IMR-90 (cell line): ENCODE results near the gene GATAD2A. TPM values are rescaled to one million over a fixed set of nuclear protein-coding genes. Genes with fewer than 3 reads are reported as not detected.

ENCODE experiments used
- ATAC-seq: fragments of 200-7000 bp; cut with Tn5 transposase; 2 replicates; pipeline ENCODE4 v1.9.1; 2020; ENCODE audit warnings: low read depth, mild to moderate bottlenecking, moderate library complexity
- BruUV-seq: library from RNA; stranded (reverse); fragments of 400-500 nt; replicated peaks from 2 replicates; lab custom pipeline; 2021; lab: Mats Ljungman, UMichigan
- CTCF ChIA-PET: fragments of 300-600 bp; formaldehyde crosslinking; extraction: SDS; loops from one replicate; lab custom pipeline; 2021; ENCODE audit warnings: antibody characterized with exemption; lab: Yijun Ruan, JAX
- POLR2A ChIA-PET: fragments of 300-600 bp; sonication (Branson Sonifier 250); formaldehyde crosslinking; loops from one replicate; lab custom pipeline; 2022; ENCODE audit warnings: antibody characterized with exemption; ENCODE audit not compliant: unreplicated experiment; lab: Charles Lee
- DNase-seq: peaks from one replicate; pipeline ENCODE4 v3.0.0; 2013
- H2AFZ ChIP-seq: replicated peaks from 2 replicates; pipeline ENCODE3; 2013; ENCODE audit warnings: low read length, mild to moderate bottlenecking; ENCODE audit not compliant: poor library complexity
- H2AK5ac ChIP-seq: 2 replicates; pipeline ENCODE4 v1.6.1; 2013; ENCODE audit warnings: low read depth, low read length, inconsistent platforms
- H2AK9ac ChIP-seq: replicated peaks from 2 replicates; pipeline ENCODE3; 2013; ENCODE audit warnings: mild to moderate bottlenecking, low read depth, low read length, moderate library complexity; ENCODE audit not compliant: poor library complexity
- H2BK120ac ChIP-seq: 2 replicates; pipeline ENCODE4 v1.6.1; 2013; ENCODE audit warnings: low read depth, low read length, inconsistent platforms
- H2BK15ac ChIP-seq: 3 replicates; pipeline ENCODE4 v1.6.1; 2013; ENCODE audit warnings: low read depth, low read length, inconsistent platforms
- H2BK20ac ChIP-seq: 2 replicates; pipeline ENCODE4 v1.6.1; 2013; ENCODE audit warnings: low read depth, mild to moderate bottlenecking, inconsistent platforms, low read length, moderate library complexity
- H2BK5ac ChIP-seq: 2 replicates; pipeline ENCODE4 v1.6.1; 2013; ENCODE audit warnings: mild to moderate bottlenecking, low read depth, low read length, inconsistent platforms; ENCODE audit not compliant: poor library complexity, severe bottlenecking
- H3K14ac ChIP-seq: replicated peaks from 2 replicates; pipeline ENCODE4 v1.6.1; 2013; ENCODE audit warnings: low read depth, low read length, inconsistent platforms
- H3K18ac ChIP-seq: 2 replicates; pipeline ENCODE4 v1.6.1; 2013; ENCODE audit warnings: low read depth, low read length, control low read depth
- H3K23ac ChIP-seq: 2 replicates; pipeline ENCODE4 v1.6.1; 2013; ENCODE audit warnings: low read depth, low read length, inconsistent platforms
- H3K27ac ChIP-seq: 2 replicates; pipeline ENCODE4 v1.5.1; 2013; ENCODE audit warnings: mild to moderate bottlenecking, control low read depth, low read length; ENCODE audit not compliant: insufficient read depth
- H3K27me3 ChIP-seq: 2 replicates; pipeline ENCODE4 v1.6.1; 2013; ENCODE audit warnings: low read length; ENCODE audit not compliant: control insufficient read depth, insufficient read depth
- H3K36me3 ChIP-seq: 2 replicates; pipeline ENCODE4 v1.6.1; 2013; ENCODE audit warnings: low read length, mixed read lengths; ENCODE audit not compliant: control insufficient read depth, insufficient read depth
- H3K4ac ChIP-seq: 2 replicates; pipeline ENCODE4 v1.6.1; 2013; ENCODE audit warnings: low read depth, low read length, inconsistent platforms
- H3K4me1 ChIP-seq: 2 replicates; pipeline ENCODE4 v1.6.1; 2013; ENCODE audit warnings: low read length, mixed read lengths; ENCODE audit not compliant: control insufficient read depth, insufficient read depth
- H3K4me2 ChIP-seq: 2 replicates; pipeline ENCODE4 v1.6.1; 2013; ENCODE audit warnings: low read depth, mild to moderate bottlenecking, control low read depth, low read length, moderate library complexity
- H3K4me3 ChIP-seq: 2 replicates; pipeline ENCODE4 v1.5.1; 2013; ENCODE audit warnings: low read depth, mild to moderate bottlenecking, control low read depth, low read length, moderate library complexity; ENCODE audit not compliant: insufficient read depth
- H3K56ac ChIP-seq: 2 replicates; pipeline ENCODE4 v1.6.1; 2013; ENCODE audit warnings: low read length, inconsistent platforms; ENCODE audit not compliant: insufficient read depth; ENCODE audit errors: extremely low read depth
- H3K79me1 ChIP-seq, 2 experiments: 2 replicates each; pipeline ENCODE4 v1.6.1; 2013; ENCODE audit warnings: low read length in 2 of 2, inconsistent platforms in 1 of 2, low read depth in 1 of 2
- H3K9ac ChIP-seq: 2 replicates; pipeline ENCODE4 v1.6.1; 2013; ENCODE audit warnings: low read depth, low read length, control low read depth
- H3K9me1 ChIP-seq: 2 replicates; pipeline ENCODE4 v1.6.1; 2013; ENCODE audit warnings: low read length, inconsistent platforms; ENCODE audit not compliant: insufficient read depth
- H3K9me3 ChIP-seq: 2 replicates; pipeline ENCODE4 v1.6.1; 2013; ENCODE audit warnings: low read length; ENCODE audit not compliant: control insufficient read depth, insufficient read depth
- H4K20me1 ChIP-seq: 2 replicates; pipeline ENCODE4 v1.6.1; 2013; ENCODE audit warnings: low read length, inconsistent platforms; ENCODE audit not compliant: insufficient read depth
- H4K5ac ChIP-seq: 2 replicates; pipeline ENCODE4 v1.6.1; 2013; ENCODE audit warnings: mild to moderate bottlenecking, low read depth, low read length, control low read depth
- H4K8ac ChIP-seq, 2 experiments: 2 replicates each; pipeline ENCODE4 v1.6.1; 2013; ENCODE audit warnings: low read depth in 2 of 2, low read length in 2 of 2, control low read depth in 1 of 2, inconsistent platforms in 1 of 2
- H4K91ac ChIP-seq: 2 replicates; pipeline ENCODE4 v1.6.1; 2013; ENCODE audit warnings: low read depth, low read length, inconsistent platforms; ENCODE audit not compliant: insufficient read depth
- CEBPB ChIP-seq: IDR thresholded peaks from 2 replicates; pipeline ENCODE4 v1.6.1; 2012; ENCODE audit warnings: low read depth, low read length, improper control_type of control experiment
- CTCF ChIP-seq: conservative IDR thresholded peaks from 2 replicates; pipeline ENCODE4 v1.5.1; 2012; ENCODE audit warnings: mild to moderate bottlenecking, low read depth, low read length, improper control_type of control experiment
- FOS ChIP-seq: fragments of 150-350 bp; IDR thresholded peaks from 2 replicates; pipeline ENCODE4 v1.6.1; 2016; ENCODE audit warnings: low read depth, low read length
- MAFK ChIP-seq: IDR thresholded peaks from 2 replicates; pipeline ENCODE4 v1.6.1; 2012; ENCODE audit warnings: low read depth, low read length, improper control_type of control experiment
- MXI1 ChIP-seq: IDR thresholded peaks from 2 replicates; pipeline ENCODE4 v1.6.1; 2012; ENCODE audit warnings: low read depth, mild to moderate bottlenecking, low read length, moderate library complexity, borderline replicate concordance
- POLR2A ChIP-seq: IDR thresholded peaks from 2 replicates; pipeline ENCODE4 v1.6.1; 2012; ENCODE audit warnings: mild to moderate bottlenecking, low read depth, low read length
- RFX5 ChIP-seq: IDR thresholded peaks from 2 replicates; pipeline ENCODE4 v1.8.0; 2012; ENCODE audit warnings: low read depth, mild to moderate bottlenecking, low read length, moderate library complexity
- USF2 ChIP-seq: fragments of 150-350 bp; IDR thresholded peaks from 2 replicates; pipeline ENCODE4 v1.6.1; 2017; ENCODE audit warnings: mild to moderate bottlenecking, antibody characterized with exemption, low read length, low read depth
- WGBS, 2 experiments: methylation state at CpG; one replicate each; pipeline versions ENCODE4 v1.1.5 to v1.1.7; 2013; ENCODE audit warnings: missing lambda C conversion rate in 2 of 2; ENCODE audit not compliant: insufficient read length in 1 of 2; ENCODE audit errors: extremely low coverage in 2 of 2; 5-methylcytosine and 5-hydroxymethylcytosine counted together
- dilution Hi-C: fragments of 300-500 bp; cut with HindIII; formaldehyde crosslinking; loops from one replicate; pipeline ENCODE4 v1.14.3; 2018; ENCODE audit warnings: low sequenced_read_pairs; ENCODE audit not compliant: unreplicated experiment
- in situ Hi-C: fragments of 300-500 bp; cut with MboI; formaldehyde crosslinking; loops from 3 replicates; pipeline ENCODE4 v1.14.3; 2019; ENCODE audit warnings: low sequenced_read_pairs, inconsistent platforms, mixed read lengths
- intact Hi-C: fragments of 100-400 bp; cut with micrococcal nuclease; formaldehyde crosslinking; loops from 2 replicates; pipeline ENCODE4 v1.10.0; 2022
- polyA plus RNA-seq, 3 experiments: library from polyadenylated mRNA; depleted of rRNA; stranded (reverse); fragments of >200 nt; gene quantifications; 2 replicates each; pipeline ENCODE4 v1.2.3, GENCODE V29; 2012; ENCODE audit warnings: low replicate concordance in 1 of 3
- total RNA-seq: library from RNA; depleted of rRNA; stranded (reverse); fragments of >200 nt; gene quantifications from 2 replicates; pipeline ENCODE4 v1.2.3, GENCODE V29; 2012

GATAD2A gene
- total and polyA plus RNA-seq, 2 of the 4 experiments (the other 2 are of a cell fraction), result 23.5 to 33.2 TPM

GRCh38 chr19:19457671-19458070 lies 52.2 kb downstream of the GATAD2A start:
- Histone ChIP-seq H3K4me2 (no peak overlapping the region), H3K56ac (no peak overlapping the region), H3K9me1 (peaks cover 57% of the 10 kb centered on the region), H3K79me1 (peaks cover 30 to 75% of the 10 kb centered on the region in 2 experiments), H3K9me3 (no peaks in the 10 kb centered on the region), H2BK120ac (no peak overlapping the region), H3K27me3 (no peaks in the 10 kb centered on the region), H2AK9ac (peak overlapping the region; percentile 57), H2BK15ac (no peak overlapping the region), H3K4me3 (no peak overlapping the region), H3K18ac (no peak overlapping the region), H3K27ac (peak overlapping the region; percentile 3; the same call in 1 of the 2 replicates), H4K8ac (peak overlapping the region in 1 of 2 experiments; percentile 12; a peak in 1 of 4 replicates), H2AFZ (no peak overlapping the region), H2BK20ac (no peak overlapping the region), H3K4me1 (peaks cover 46% of the 10 kb centered on the region), H3K4ac (peak overlapping the region; percentile 49; the same call in 1 of the 2 replicates), H4K5ac (no peak overlapping the region), H2BK5ac (no peak overlapping the region), H3K23ac (no peak overlapping the region), H4K20me1 (peaks cover 68% of the 10 kb centered on the region), H2AK5ac (no peak overlapping the region; the same call in 1 of the 2 replicates), H3K14ac (peak overlapping the region; percentile 21; the same call in 1 of the 2 replicates), H3K36me3 (peaks cover 2% of the 10 kb centered on the region; the same call in 1 of the 2 replicates), H4K91ac (no peak overlapping the region), H3K9ac (no peak overlapping the region)
- no peak for ATAC-seq
- in situ Hi-C loops (no loop called here), dilution Hi-C loops (no loop called here), intact Hi-C loops (loop anchor here (2.0 kb wide), 1 partner anchor 51 kb away; no protein-coding TSS in a partner anchor)
- POLR2A ChIA-PET, result no interaction called here
- TF ChIP-seq CTCF (no peak), USF2 (no peak), FOS (no peak), RFX5 (no peak), MAFK (no peak), CEBPB (no peak), MXI1 (no peak), POLR2A (no peak)
- no TSS peak for BruUV-seq
- DNase-seq, result no peak
- CTCF ChIA-PET, result no interaction called here
- WGBS, 2 experiments, result 100% methylated on average over 2 of the region's 4 CpGs; no CpG with 5 or more reads in 1 of the 2 experiments
